ENCODE results near the gene COL6A2. TPM values are rescaled to one million over a fixed set of nuclear protein-coding genes. Genes with fewer than 3 reads are reported as not detected.
"Not testable (repeated sequence)": the region's sequence is repeated elsewhere in the genome, so short reads cannot be mapped to it uniquely, and the experiment has no call there.

COL6A2 gene
- total RNA-seq, 1 donor from 2014 or later: 1.2 TPM

GRCh38 chr21:46124926-46125845, 27.3 kb downstream of the COL6A2 start:
- no peak for DNase-seq (ENCODE audit: low read depth, low spot score)

GRCh38 chr21:46125846-46126301, 28.0 kb downstream of the COL6A2 start:
- DNase-seq (ENCODE audit: low read depth, low spot score): no peak

- DNase-seq (ENCODE audit: low read depth, low spot score): no peak
Observed at GRCh38 chr21:46126309-46127238, 28.7 kb downstream of the COL6A2 start.

GRCh38 chr21:46127239-46128105, 29.6 kb downstream of the COL6A2 start:
- no peak for DNase-seq (ENCODE audit: low read depth, low spot score)

- DNase-seq (ENCODE audit: low read depth, low spot score): no peak
Observed at GRCh38 chr21:46128106-46128932, 30.4 kb downstream of the COL6A2 start.

GRCh38 chr21:46128933-46129571, 31.1 kb downstream of the COL6A2 start:
- DNase-seq (ENCODE audit: low read depth, low spot score): no peak

GRCh38 chr21:46129846-46130651, 32.1 kb downstream of the COL6A2 start:
- no peak for DNase-seq (ENCODE audit: low read depth, low spot score)

- DNase-seq (ENCODE audit: low read depth, low spot score): no peak
Observed at GRCh38 chr21:46130831-46131587, 33.1 kb downstream of the COL6A2 start.

- DNase-seq (ENCODE audit: low read depth, low spot score): no peak
Observed at GRCh38 chr21:46131588-46131837, 33.6 kb downstream of the COL6A2 start.

GRCh38 chr21:46131838-46132651, 34.1 kb downstream of the COL6A2 start:
- DNase-seq (ENCODE audit: low read depth, low spot score): no peak

GRCh38 chr21:46135782-46136395, 38.0 kb downstream of the COL6A2 start:
- no peak for DNase-seq (ENCODE audit: low read depth, low spot score)

GRCh38 chr21:46136739-46137349, 38.9 kb downstream of the COL6A2 start:
- DNase-seq (ENCODE audit: low read depth, low spot score): no peak

GRCh38 chr21:46137908-46138307, 40.0 kb downstream of the COL6A2 start:
- no peak for DNase-seq (ENCODE audit: low read depth, low spot score)

- no peak for DNase-seq (ENCODE audit: low read depth, low spot score)
Observed at GRCh38 chr21:46138383-46138970, 40.6 kb downstream of the COL6A2 start.

- DNase-seq (ENCODE audit: low read depth, low spot score): no peak
Observed at GRCh38 chr21:46139686-46140085, 41.8 kb downstream of the COL6A2 start.

GRCh38 chr21:46140352-46141003, 42.6 kb downstream of the COL6A2 start:
- not testable (repeated sequence) for DNase-seq (ENCODE audit: low read depth, low spot score)
